WTC11 (cell line): ENCODE data around the gene SLC9A4. TPM values are rescaled to one million over a fixed set of nuclear protein-coding genes. Genes with fewer than 3 reads are reported as not detected.

Source experiments
- ATAC-seq: fragments of 200-7000 bp; cut with Tn5 transposase; 2 replicates; pipeline ENCODE4 v1.10.0; 2021; ENCODE audit warnings: mild to moderate bottlenecking, moderate library complexity
- CTCF ChIA-PET: fragments of 300-600 bp; sonication (Branson Sonifier 250); formaldehyde crosslinking; loops from one replicate; lab custom pipeline; 2021; ENCODE audit warnings: antibody characterized with exemption; lab: Charles Lee
- POLR2A ChIA-PET: fragments of 350-600 bp; sonication (Branson Sonifier 250); formaldehyde crosslinking; loops from one replicate; lab custom pipeline; 2021; ENCODE audit warnings: antibody characterized with exemption; lab: Charles Lee
- DNase-seq: peaks from one replicate; pipeline ENCODE4 v3.0.0; 2021; ENCODE audit warnings: low spot score
- H3K27ac Mint-ChIP-seq: 2 replicates; pipeline ENCODE4 v1.8.0; 2021; ENCODE audit warnings: mixed read lengths
- H3K27me3 Mint-ChIP-seq: 2 replicates; pipeline ENCODE4 v1.8.0; 2021; ENCODE audit warnings: low read depth, mild to moderate bottlenecking, moderate library complexity, mixed read lengths
- H3K36me3 Mint-ChIP-seq: 2 replicates; pipeline ENCODE4 v1.8.0; 2021; ENCODE audit warnings: mixed read lengths
- H3K4me1 Mint-ChIP-seq: 2 replicates; pipeline ENCODE4 v1.8.0; 2022; ENCODE audit warnings: mixed read lengths
- H3K4me3 Mint-ChIP-seq: 2 replicates; pipeline ENCODE4 v1.8.0; 2021; ENCODE audit warnings: mild to moderate bottlenecking, moderate library complexity, mixed read lengths
- H3K9me3 Mint-ChIP-seq: 2 replicates; pipeline ENCODE4 v1.8.0; 2021; ENCODE audit warnings: mixed read lengths
- ATF1 ChIP-seq: sonication (generic); formaldehyde crosslinking; IDR thresholded peaks from 2 replicates; pipeline ENCODE4 v1.8.1; 2023; ENCODE audit warnings: mild to moderate bottlenecking, moderate library complexity, missing genetic modification reagents
- CREM ChIP-seq: sonication (generic); formaldehyde crosslinking; IDR thresholded peaks from 2 replicates; pipeline ENCODE4 v1.8.1; 2022; ENCODE audit warnings: mild to moderate bottlenecking, missing genetic modification reagents, moderate library complexity
- ESRRA ChIP-seq: sonication (generic); formaldehyde crosslinking; IDR thresholded peaks from 2 replicates; pipeline ENCODE4 v1.8.1; 2022; ENCODE audit warnings: mild to moderate bottlenecking, missing genetic modification reagents, borderline replicate concordance
- GABPB1 ChIP-seq: sonication (generic); formaldehyde crosslinking; IDR thresholded peaks from 2 replicates; pipeline ENCODE4 v1.8.1; 2023; ENCODE audit warnings: mild to moderate bottlenecking, missing genetic modification reagents
- NFYB ChIP-seq: sonication (generic); formaldehyde crosslinking; conservative IDR thresholded peaks from 2 replicates; pipeline ENCODE4 v1.8.0; 2022; ENCODE audit warnings: low read depth, missing genetic modification reagents
- PRRX2 ChIP-seq: fragments of 250-450 bp; sonication (Bioruptor Pico); IDR thresholded peaks from 2 replicates; pipeline ENCODE4 v1.8.0; 2021; ENCODE audit warnings: mild to moderate bottlenecking
- SP1 ChIP-seq: sonication (generic); formaldehyde crosslinking; conservative IDR thresholded peaks from 2 replicates; pipeline ENCODE4 v1.8.1; 2022; ENCODE audit warnings: missing genetic modification reagents
- ZNF396 ChIP-seq: fragments of 250-450 bp; sonication (Bioruptor Pico); IDR thresholded peaks from 2 replicates; pipeline ENCODE4 v1.8.0; 2021; ENCODE audit warnings: mild to moderate bottlenecking, moderate library complexity, borderline replicate concordance
- total RNA-seq: library from RNA; stranded (reverse); gene quantifications from 3 replicates; pipeline ENCODE4 v1.2.3, GENCODE V29; 2021
- TF ChIP-seq, protein P1 (sequence below): sonication (generic); formaldehyde crosslinking; IDR thresholded peaks from 2 replicates; pipeline ENCODE4 v1.8.1; 2023; ENCODE audit warnings: mild to moderate bottlenecking, missing genetic modification reagents
- TF ChIP-seq, protein P2 (sequence below): sonication (generic); formaldehyde crosslinking; IDR thresholded peaks from 2 replicates; pipeline ENCODE4 v1.8.1; 2023; ENCODE audit warnings: mild to moderate bottlenecking, missing genetic modification reagents, borderline replicate concordance
- TF ChIP-seq, protein P3 (sequence below): fragments of 250-450 bp; sonication (Bioruptor Pico); IDR thresholded peaks from 2 replicates; pipeline ENCODE4 v1.9.0; 2021; ENCODE audit warnings: mild to moderate bottlenecking, borderline replicate concordance
- TF ChIP-seq, protein P4 (sequence below): fragments of 250-450 bp; sonication (Bioruptor Pico); IDR thresholded peaks from 2 replicates; pipeline ENCODE4 v1.9.0; 2021; ENCODE audit warnings: mild to moderate bottlenecking
- TF ChIP-seq, protein P5 (sequence below): fragments of 250-450 bp; sonication (Bioruptor Pico); conservative IDR thresholded peaks from 2 replicates; pipeline ENCODE4 v1.9.0; 2021; ENCODE audit warnings: mild to moderate bottlenecking

Gene SLC9A4
- total RNA-seq, 1 experiment from 2014 or later, result 0.11 TPM

DNA sequence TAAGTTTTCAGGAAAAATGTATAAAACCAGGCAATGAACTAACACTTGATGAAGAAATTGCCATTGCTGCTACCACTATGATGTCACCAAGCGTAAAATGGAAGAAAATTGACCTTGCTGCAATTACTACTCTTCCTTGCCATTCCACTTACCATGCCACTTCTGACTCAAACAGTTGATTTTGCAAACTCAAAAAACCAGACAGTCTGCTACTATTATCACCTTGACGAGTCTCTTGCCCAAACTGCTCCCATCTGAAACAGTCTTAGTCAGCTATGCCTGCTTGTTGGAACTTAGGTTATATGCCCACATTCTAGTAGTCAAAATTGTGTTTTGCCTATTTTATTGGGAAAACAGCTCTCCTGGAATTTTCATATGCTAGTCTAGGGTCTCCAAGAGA is 74.4 kb downstream of the SLC9A4 start:
- Mint-ChIP-seq H3K4me1 (no peaks in the 10 kb centered on the region), H3K27me3 (peaks cover 3% of the 10 kb centered on the region; the same call in 1 of the 2 replicates), H3K9me3 (peaks cover 48% of the 10 kb centered on the region), H3K4me3 (no peak overlapping the region)
- ATAC-seq, result no peak
- CTCF ChIA-PET, result no interaction called here
- DNase-seq, result no peak
- POLR2A ChIA-PET, result no interaction called here
- TF ChIP-seq SP1 (CRISPR knock-in tag) (no peak), GABPB1 (CRISPR knock-in tag) (no peak), ATF1 (CRISPR knock-in tag) (no peak)
- TF ChIP-seq, all 79 proteins: peak for 0
- Mint-ChIP-seq H3K27ac (no peak overlapping the region), H3K36me3 (peaks cover 6% of the 10 kb centered on the region; the same call in 1 of the 2 replicates)

DNA sequence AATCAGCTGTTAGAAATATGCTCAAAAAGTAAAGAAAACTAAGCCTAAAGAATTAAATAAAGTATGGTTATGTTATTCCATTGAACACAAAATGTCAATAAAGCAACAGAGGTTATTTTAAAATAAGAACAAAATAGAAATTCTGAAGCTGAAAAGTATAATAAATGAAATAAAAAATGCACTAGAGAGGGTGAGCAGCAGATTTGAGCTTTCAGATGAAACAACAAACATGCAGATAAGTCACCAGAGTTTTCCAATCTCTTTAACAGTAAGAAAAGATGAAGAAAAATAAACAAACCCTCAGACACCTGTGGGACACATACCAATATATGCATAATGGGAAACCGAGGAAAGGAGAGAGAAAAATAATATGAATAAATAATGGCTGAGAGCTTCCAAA is 76.0 kb downstream of the SLC9A4 start:
- H3K36me3 Mint-ChIP-seq, result peaks cover 6% of the 10 kb centered on the region; the same call in 1 of the 2 replicates
- H3K27ac Mint-ChIP-seq, result no peak overlapping the region
- TF ChIP-seq NFYB (CRISPR knock-in tag), result no peak
- TF ChIP-seq, protein P1, sequence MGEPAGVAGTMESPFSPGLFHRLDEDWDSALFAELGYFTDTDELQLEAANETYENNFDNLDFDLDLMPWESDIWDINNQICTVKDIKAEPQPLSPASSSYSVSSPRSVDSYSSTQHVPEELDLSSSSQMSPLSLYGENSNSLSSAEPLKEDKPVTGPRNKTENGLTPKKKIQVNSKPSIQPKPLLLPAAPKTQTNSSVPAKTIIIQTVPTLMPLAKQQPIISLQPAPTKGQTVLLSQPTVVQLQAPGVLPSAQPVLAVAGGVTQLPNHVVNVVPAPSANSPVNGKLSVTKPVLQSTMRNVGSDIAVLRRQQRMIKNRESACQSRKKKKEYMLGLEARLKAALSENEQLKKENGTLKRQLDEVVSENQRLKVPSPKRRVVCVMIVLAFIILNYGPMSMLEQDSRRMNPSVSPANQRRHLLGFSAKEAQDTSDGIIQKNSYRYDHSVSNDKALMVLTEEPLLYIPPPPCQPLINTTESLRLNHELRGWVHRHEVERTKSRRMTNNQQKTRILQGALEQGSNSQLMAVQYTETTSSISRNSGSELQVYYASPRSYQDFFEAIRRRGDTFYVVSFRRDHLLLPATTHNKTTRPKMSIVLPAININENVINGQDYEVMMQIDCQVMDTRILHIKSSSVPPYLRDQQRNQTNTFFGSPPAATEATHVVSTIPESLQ, result no peak
- TF ChIP-seq ESRRA (CRISPR knock-in tag), result no peak
- TF ChIP-seq CREM (CRISPR knock-in tag), result no peak
- TF ChIP-seq PRRX2 (CRISPR knock-in tag), result no peak
- TF ChIP-seq, protein P2, sequence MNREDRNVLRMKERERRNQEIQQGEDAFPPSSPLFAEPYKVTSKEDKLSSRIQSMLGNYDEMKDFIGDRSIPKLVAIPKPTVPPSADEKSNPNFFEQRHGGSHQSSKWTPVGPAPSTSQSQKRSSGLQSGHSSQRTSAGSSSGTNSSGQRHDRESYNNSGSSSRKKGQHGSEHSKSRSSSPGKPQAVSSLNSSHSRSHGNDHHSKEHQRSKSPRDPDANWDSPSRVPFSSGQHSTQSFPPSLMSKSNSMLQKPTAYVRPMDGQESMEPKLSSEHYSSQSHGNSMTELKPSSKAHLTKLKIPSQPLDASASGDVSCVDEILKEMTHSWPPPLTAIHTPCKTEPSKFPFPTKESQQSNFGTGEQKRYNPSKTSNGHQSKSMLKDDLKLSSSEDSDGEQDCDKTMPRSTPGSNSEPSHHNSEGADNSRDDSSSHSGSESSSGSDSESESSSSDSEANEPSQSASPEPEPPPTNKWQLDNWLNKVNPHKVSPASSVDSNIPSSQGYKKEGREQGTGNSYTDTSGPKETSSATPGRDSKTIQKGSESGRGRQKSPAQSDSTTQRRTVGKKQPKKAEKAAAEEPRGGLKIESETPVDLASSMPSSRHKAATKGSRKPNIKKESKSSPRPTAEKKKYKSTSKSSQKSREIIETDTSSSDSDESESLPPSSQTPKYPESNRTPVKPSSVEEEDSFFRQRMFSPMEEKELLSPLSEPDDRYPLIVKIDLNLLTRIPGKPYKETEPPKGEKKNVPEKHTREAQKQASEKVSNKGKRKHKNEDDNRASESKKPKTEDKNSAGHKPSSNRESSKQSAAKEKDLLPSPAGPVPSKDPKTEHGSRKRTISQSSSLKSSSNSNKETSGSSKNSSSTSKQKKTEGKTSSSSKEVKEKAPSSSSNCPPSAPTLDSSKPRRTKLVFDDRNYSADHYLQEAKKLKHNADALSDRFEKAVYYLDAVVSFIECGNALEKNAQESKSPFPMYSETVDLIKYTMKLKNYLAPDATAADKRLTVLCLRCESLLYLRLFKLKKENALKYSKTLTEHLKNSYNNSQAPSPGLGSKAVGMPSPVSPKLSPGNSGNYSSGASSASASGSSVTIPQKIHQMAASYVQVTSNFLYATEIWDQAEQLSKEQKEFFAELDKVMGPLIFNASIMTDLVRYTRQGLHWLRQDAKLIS (CRISPR knock-in tag), result no peak
- TF ChIP-seq, protein P3, sequence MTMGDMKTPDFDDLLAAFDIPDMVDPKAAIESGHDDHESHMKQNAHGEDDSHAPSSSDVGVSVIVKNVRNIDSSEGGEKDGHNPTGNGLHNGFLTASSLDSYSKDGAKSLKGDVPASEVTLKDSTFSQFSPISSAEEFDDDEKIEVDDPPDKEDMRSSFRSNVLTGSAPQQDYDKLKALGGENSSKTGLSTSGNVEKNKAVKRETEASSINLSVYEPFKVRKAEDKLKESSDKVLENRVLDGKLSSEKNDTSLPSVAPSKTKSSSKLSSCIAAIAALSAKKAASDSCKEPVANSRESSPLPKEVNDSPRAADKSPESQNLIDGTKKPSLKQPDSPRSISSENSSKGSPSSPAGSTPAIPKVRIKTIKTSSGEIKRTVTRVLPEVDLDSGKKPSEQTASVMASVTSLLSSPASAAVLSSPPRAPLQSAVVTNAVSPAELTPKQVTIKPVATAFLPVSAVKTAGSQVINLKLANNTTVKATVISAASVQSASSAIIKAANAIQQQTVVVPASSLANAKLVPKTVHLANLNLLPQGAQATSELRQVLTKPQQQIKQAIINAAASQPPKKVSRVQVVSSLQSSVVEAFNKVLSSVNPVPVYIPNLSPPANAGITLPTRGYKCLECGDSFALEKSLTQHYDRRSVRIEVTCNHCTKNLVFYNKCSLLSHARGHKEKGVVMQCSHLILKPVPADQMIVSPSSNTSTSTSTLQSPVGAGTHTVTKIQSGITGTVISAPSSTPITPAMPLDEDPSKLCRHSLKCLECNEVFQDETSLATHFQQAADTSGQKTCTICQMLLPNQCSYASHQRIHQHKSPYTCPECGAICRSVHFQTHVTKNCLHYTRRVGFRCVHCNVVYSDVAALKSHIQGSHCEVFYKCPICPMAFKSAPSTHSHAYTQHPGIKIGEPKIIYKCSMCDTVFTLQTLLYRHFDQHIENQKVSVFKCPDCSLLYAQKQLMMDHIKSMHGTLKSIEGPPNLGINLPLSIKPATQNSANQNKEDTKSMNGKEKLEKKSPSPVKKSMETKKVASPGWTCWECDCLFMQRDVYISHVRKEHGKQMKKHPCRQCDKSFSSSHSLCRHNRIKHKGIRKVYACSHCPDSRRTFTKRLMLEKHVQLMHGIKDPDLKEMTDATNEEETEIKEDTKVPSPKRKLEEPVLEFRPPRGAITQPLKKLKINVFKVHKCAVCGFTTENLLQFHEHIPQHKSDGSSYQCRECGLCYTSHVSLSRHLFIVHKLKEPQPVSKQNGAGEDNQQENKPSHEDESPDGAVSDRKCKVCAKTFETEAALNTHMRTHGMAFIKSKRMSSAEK (CRISPR knock-in tag), result no peak
- TF ChIP-seq, protein P4, sequence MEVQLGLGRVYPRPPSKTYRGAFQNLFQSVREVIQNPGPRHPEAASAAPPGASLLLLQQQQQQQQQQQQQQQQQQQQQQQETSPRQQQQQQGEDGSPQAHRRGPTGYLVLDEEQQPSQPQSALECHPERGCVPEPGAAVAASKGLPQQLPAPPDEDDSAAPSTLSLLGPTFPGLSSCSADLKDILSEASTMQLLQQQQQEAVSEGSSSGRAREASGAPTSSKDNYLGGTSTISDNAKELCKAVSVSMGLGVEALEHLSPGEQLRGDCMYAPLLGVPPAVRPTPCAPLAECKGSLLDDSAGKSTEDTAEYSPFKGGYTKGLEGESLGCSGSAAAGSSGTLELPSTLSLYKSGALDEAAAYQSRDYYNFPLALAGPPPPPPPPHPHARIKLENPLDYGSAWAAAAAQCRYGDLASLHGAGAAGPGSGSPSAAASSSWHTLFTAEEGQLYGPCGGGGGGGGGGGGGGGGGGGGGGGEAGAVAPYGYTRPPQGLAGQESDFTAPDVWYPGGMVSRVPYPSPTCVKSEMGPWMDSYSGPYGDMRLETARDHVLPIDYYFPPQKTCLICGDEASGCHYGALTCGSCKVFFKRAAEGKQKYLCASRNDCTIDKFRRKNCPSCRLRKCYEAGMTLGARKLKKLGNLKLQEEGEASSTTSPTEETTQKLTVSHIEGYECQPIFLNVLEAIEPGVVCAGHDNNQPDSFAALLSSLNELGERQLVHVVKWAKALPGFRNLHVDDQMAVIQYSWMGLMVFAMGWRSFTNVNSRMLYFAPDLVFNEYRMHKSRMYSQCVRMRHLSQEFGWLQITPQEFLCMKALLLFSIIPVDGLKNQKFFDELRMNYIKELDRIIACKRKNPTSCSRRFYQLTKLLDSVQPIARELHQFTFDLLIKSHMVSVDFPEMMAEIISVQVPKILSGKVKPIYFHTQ (CRISPR knock-in tag), result no peak
- TF ChIP-seq, protein P5, sequence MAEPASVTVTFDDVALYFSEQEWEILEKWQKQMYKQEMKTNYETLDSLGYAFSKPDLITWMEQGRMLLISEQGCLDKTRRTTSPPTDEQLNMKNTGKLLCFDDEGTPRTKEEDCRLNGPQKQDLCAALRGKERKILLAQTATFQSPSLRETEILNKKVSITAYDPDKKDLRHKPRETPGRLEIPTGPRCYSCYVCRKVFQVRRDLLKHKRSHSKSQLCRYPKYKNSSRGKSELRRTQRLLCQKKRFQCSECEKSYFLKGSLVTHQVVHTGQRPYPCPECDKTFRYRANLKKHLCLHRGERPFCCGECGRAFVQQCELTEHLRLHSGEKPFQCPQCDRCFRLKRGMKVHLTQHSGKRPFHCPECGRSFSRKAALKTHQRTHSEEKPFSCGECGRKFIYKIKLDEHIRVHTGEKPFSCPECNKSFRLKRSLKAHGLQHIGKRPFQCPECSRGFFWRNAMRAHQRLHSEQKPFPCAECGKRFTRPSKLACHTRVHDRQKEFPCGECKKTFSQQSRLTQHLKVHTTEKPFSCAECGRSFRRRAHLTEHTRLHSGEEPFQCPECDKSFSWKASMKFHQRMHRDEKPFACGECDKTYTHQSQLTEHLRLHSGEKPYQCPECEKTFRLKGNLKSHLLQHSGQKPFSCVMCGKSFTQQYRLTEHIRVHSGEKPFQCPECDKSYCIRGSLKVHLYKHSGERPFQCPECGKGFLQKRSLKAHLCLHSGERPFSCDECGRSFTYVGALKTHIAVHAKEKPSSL (CRISPR knock-in tag), result no peak
- no peak for TF ChIP-seq ZNF396 (CRISPR knock-in tag)
- TF ChIP-seq, all 79 proteins: peak for 0
- CTCF ChIA-PET, result no interaction called here
- H3K9me3 Mint-ChIP-seq, result peaks cover 48% of the 10 kb centered on the region
- DNase-seq (no peak), ATAC-seq (no peak)
- H3K4me3 Mint-ChIP-seq, result no peak overlapping the region
- no peaks in the 10 kb centered on the region for H3K4me1 Mint-ChIP-seq
- POLR2A ChIA-PET, result no interaction called here
- H3K27me3 Mint-ChIP-seq, result peaks cover 3% of the 10 kb centered on the region; the same call in 1 of the 2 replicates
